Measurements from ENCODE around the gene SUPT6H. TPM values are rescaled to one million over a fixed set of nuclear protein-coding genes. Genes with fewer than 3 reads are reported as not detected.

The SUPT6H gene
- total RNA-seq, 1 experiment from 2014 or later = 25.1 TPM

GRCh38 chr17:28702026-28702751 is 40.2 kb downstream of the SUPT6H start:
- Histone ChIP-seq H3K36me3 (replicated peaks; ENCODE audit: control insufficient read depth, insufficient read depth, low read length) (peaks cover 54% of the 10 kb centered on the region), H3K27me3 (ENCODE audit: control insufficient read depth, insufficient read depth, low read length) (no peaks in the 10 kb centered on the region), H3K4me3 (ENCODE audit: insufficient read depth, low read depth, low read length) (no peak overlapping the region)
- DNase-seq = peak; percentile 35

GRCh38 chr17:28702752-28703150 is 40.7 kb downstream of the SUPT6H start:
- peaks cover 48% of the 10 kb centered on the region for H3K36me3 ChIP-seq (replicated peaks; ENCODE audit: control insufficient read depth, insufficient read depth, low read length)
- no peak overlapping the region for H3K4me3 ChIP-seq (ENCODE audit: insufficient read depth, low read depth, low read length)
- H3K27me3 ChIP-seq (ENCODE audit: control insufficient read depth, insufficient read depth, low read length) = no peaks in the 10 kb centered on the region
- peak; percentile 47 for DNase-seq

- Histone ChIP-seq H3K27me3 (ENCODE audit: control insufficient read depth, insufficient read depth, low read length) (no peaks in the 10 kb centered on the region), H3K36me3 (replicated peaks; ENCODE audit: control insufficient read depth, insufficient read depth, low read length) (peaks cover 39% of the 10 kb centered on the region), H3K4me3 (ENCODE audit: insufficient read depth, low read depth, low read length) (no peak overlapping the region)
- no peak for DNase-seq
These were observed 41.7 kb downstream of the SUPT6H start for GRCh38 chr17:28703552-28704218.

GRCh38 chr17:28704219-28704858 is 42.3 kb downstream of the SUPT6H start:
- peak; percentile 48 for DNase-seq
- Histone ChIP-seq H3K36me3 (replicated peaks; ENCODE audit: control insufficient read depth, insufficient read depth, low read length) (peaks cover 34% of the 10 kb centered on the region), H3K27me3 (ENCODE audit: control insufficient read depth, insufficient read depth, low read length) (no peaks in the 10 kb centered on the region), H3K4me3 (ENCODE audit: insufficient read depth, low read depth, low read length) (no peak overlapping the region)

GRCh38 chr17:28705074-28705659 is 43.2 kb downstream of the SUPT6H start:
- Histone ChIP-seq H3K4me3 (ENCODE audit: insufficient read depth, low read depth, low read length) (no peak overlapping the region), H3K36me3 (replicated peaks; ENCODE audit: control insufficient read depth, insufficient read depth, low read length) (peaks cover 25% of the 10 kb centered on the region), H3K27me3 (ENCODE audit: control insufficient read depth, insufficient read depth, low read length) (no peaks in the 10 kb centered on the region)
- DNase-seq = peak; percentile 47

- H3K27me3 ChIP-seq (ENCODE audit: control insufficient read depth, insufficient read depth, low read length) = no peaks in the 10 kb centered on the region
- H3K36me3 ChIP-seq (replicated peaks; ENCODE audit: control insufficient read depth, insufficient read depth, low read length) = peaks cover 19% of the 10 kb centered on the region
- DNase-seq = peak; percentile 46
- no peak overlapping the region for H3K4me3 ChIP-seq (ENCODE audit: insufficient read depth, low read depth, low read length)
These were observed 43.8 kb downstream of the SUPT6H start for GRCh38 chr17:28705728-28706334.

- no peaks in the 10 kb centered on the region for H3K27me3 ChIP-seq (ENCODE audit: control insufficient read depth, insufficient read depth, low read length)
- DNase-seq = peak; percentile 78
These were observed 44.7 kb downstream of the SUPT6H start for GRCh38 chr17:28706471-28707338.

GRCh38 chr17:28707339-28707720 is 45.3 kb downstream of the SUPT6H start:
- peaks cover 9% of the 10 kb centered on the region for H3K36me3 ChIP-seq (replicated peaks; ENCODE audit: control insufficient read depth, insufficient read depth, low read length)
- no peak for DNase-seq
- no peak overlapping the region for H3K4me3 ChIP-seq (ENCODE audit: insufficient read depth, low read depth, low read length)
- H3K27me3 ChIP-seq (ENCODE audit: control insufficient read depth, insufficient read depth, low read length) = no peaks in the 10 kb centered on the region

More at GRCh38 chr17:28706471-28707338, 44.7 kb downstream of the SUPT6H start:
- Histone ChIP-seq H3K4me3 (ENCODE audit: insufficient read depth, low read depth, low read length) (no peak overlapping the region), H3K36me3 (replicated peaks; ENCODE audit: control insufficient read depth, insufficient read depth, low read length) (peaks cover 13% of the 10 kb centered on the region)

GRCh38 chr17:28710861-28711722 is 49.1 kb downstream of the SUPT6H start:
- peaks cover 16% of the 10 kb centered on the region for H3K36me3 ChIP-seq (replicated peaks; ENCODE audit: control insufficient read depth, insufficient read depth, low read length)
- DNase-seq = peak; percentile 100
- H3K27me3 ChIP-seq (ENCODE audit: control insufficient read depth, insufficient read depth, low read length) = no peaks in the 10 kb centered on the region
- peak overlapping the region; percentile 84 for H3K4me3 ChIP-seq (ENCODE audit: insufficient read depth, low read depth, low read length)

- H3K27me3 ChIP-seq (ENCODE audit: control insufficient read depth, insufficient read depth, low read length) = no peaks in the 10 kb centered on the region
- DNase-seq = peak; percentile 89
- H3K4me3 ChIP-seq (ENCODE audit: insufficient read depth, low read depth, low read length) = peak within 1 kb of the TSS; percentile 84
These were observed 49.7 kb downstream of the SUPT6H start, which contains the start of gene PROCA1 for GRCh38 chr17:28711723-28712031. Gene PROCA1, minus strand, starts transcription at chr17:28711888. Its CDS starts 228 bp downstream, at chr17:28711660.

GRCh38 chr17:28712032-28712704 is 50.2 kb downstream of the SUPT6H start:
- H3K27me3 ChIP-seq (ENCODE audit: control insufficient read depth, insufficient read depth, low read length) = no peaks in the 10 kb centered on the region
- H3K36me3 ChIP-seq (replicated peaks; ENCODE audit: control insufficient read depth, insufficient read depth, low read length) = peaks cover 16% of the 10 kb centered on the region
- peak overlapping the region; percentile 63 for H3K4me3 ChIP-seq (ENCODE audit: insufficient read depth, low read depth, low read length)
- peak; percentile 91 for DNase-seq

More at GRCh38 chr17:28711723-28712031, 49.7 kb downstream of the SUPT6H start, which contains the start of gene PROCA1:
- peaks cover 16% of the 10 kb centered on the region for H3K36me3 ChIP-seq (replicated peaks; ENCODE audit: control insufficient read depth, insufficient read depth, low read length)

- Histone ChIP-seq H3K4me3 (ENCODE audit: insufficient read depth, low read depth, low read length) (peak overlapping the region; percentile 63; the same call in 1 of the 2 replicates), H3K27me3 (ENCODE audit: control insufficient read depth, insufficient read depth, low read length) (no peaks in the 10 kb centered on the region), H3K36me3 (replicated peaks; ENCODE audit: control insufficient read depth, insufficient read depth, low read length) (peaks cover 16% of the 10 kb centered on the region)
- DNase-seq = no peak
These were observed 50.9 kb downstream of the SUPT6H start for GRCh38 chr17:28712705-28713415.
